ENCODE results near the gene MOGAT3.

Gene MOGAT3

DNA sequence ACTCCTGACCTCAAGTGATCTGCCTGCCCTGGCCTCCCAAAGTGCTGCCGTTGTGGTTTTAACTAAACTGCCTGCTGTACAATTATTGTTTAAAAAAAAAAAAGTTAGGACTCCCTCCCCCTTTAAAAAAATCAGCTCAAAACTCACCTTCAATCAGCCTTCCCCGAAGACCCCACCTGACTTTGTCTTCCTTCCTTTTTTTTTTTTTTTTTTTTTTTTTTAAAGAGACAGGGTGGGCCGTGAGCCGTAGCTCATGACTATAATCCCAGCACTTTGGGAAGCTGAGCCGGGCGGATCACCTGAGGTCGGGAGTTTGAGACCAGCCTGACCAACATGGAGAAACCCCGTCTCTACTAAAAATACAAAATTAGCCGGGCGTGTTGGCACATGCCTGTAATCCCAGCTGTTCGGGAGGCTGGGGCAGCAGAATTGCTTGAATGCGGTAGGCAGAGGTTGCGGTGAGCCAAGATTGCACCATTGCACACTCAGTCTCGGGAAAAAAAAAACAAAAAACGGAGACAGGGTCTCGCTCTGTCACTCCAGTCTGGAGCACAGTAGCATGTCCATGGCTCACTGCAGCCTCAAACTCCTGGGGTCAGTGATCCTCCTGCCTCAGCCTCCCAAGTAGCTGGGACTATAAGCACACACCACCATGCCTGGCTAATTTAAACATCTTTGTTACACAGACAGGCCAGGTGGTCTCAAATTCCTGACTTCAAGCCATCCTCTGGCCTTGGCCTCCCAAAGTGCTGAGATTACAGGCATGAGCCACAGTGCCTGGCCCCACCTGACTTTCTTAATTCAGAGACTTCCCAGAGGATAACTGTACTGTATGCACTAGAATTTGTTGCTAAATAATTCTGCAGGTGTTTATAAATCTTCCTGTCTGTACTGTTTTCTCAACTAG lies 40.9 kb upstream of the MOGAT3 start:
- TF ChIP-seq, protein P1, sequence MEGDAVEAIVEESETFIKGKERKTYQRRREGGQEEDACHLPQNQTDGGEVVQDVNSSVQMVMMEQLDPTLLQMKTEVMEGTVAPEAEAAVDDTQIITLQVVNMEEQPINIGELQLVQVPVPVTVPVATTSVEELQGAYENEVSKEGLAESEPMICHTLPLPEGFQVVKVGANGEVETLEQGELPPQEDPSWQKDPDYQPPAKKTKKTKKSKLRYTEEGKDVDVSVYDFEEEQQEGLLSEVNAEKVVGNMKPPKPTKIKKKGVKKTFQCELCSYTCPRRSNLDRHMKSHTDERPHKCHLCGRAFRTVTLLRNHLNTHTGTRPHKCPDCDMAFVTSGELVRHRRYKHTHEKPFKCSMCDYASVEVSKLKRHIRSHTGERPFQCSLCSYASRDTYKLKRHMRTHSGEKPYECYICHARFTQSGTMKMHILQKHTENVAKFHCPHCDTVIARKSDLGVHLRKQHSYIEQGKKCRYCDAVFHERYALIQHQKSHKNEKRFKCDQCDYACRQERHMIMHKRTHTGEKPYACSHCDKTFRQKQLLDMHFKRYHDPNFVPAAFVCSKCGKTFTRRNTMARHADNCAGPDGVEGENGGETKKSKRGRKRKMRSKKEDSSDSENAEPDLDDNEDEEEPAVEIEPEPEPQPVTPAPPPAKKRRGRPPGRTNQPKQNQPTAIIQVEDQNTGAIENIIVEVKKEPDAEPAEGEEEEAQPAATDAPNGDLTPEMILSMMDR (IDR thresholded peaks at IDR 0.05): no peak

DNA sequence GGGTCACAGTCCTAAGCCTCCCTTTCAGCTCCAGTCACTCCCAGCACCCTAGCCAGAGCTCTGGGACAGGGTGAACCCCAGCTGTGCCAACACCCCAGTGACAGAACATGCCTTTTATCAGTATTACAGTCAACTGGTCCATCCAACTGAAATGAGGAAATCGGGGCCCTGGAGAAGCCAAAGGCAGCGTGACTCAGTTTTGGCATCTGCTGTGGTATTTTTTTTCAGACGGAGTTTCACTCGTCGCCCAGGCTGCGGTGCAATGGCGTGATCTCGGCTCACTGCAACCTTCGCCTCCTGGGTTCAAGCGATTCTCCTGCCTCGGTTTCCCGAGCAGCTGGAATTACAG lies 40.2 kb upstream of the MOGAT3 start:
- TF ChIP-seq, protein P1 (IDR thresholded peaks at IDR 0.05): no peak

DNA sequence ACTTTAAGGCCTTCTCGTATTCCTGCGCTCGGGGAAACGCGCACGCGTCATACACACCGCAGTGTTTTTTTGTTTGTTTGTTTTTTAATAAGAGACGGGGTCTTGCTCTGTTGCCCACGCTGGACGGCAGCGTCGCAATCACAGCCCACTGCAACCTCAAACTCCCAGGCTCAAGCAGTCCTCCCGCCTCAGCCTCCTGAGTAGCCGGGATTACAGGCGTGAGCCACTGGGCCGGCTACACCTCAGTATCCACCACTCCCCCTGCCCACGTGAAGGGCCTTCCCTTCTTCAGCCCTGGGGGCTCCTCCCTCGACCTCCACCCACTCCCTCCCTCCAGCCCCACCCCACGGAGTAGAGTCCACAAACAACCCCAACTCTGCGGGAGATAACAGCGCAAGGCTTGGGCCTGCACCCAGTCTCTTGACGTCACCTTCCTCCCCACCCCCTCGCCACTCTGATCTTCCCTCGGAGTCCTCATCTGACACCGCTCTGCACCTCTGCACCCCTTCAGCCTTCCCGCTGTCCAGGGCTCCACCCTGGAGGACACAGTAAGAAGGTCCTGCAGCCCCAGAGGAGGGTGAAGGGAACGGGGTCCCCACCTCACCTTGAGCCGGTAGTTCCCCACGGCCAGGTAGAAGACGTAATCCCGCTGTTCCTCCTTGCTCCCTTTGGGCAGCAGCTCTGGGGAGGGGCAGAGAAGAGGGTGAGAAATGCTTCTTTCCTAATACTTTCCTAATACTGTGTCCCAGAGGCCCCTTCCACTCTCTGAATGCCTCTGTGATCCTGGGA lies 39.6 kb upstream of the MOGAT3 start:
- TF ChIP-seq, protein P1 (IDR thresholded peaks at IDR 0.05): no peak

DNA sequence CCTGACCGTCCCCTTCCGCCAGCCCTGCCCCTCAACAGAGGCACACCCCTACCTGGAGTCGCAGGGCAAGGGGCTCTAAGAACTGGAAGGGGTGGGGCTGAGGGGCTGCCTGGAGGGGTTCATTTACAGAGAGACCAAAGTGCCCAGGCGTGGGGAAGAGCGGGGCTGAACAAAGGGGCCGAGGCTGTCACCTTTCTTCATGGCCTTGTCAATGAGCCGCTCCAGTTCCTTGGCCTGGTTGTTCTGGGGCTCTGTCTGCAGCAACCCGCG lies 39.0 kb upstream of the MOGAT3 start:
- TF ChIP-seq, protein P1 (IDR thresholded peaks at IDR 0.05): no peak

- TF ChIP-seq, protein P1 (IDR thresholded peaks at IDR 0.05): no peak
These were observed 38.5 kb upstream of the MOGAT3 start for GRCh38 chr7:101239191-101239950.

- TF ChIP-seq, protein P1 (IDR thresholded peaks at IDR 0.05): no peak
These were observed 37.7 kb upstream of the MOGAT3 start for GRCh38 chr7:101238226-101239182.
